Measurements from ENCODE around the gene DYNLT4.
"Not testable (repeated sequence)": the region's sequence is repeated elsewhere in the genome, so short reads cannot be mapped to it uniquely, and the experiment has no call there.

Gene DYNLT4

GRCh38 chr1:44828841-44829440 lies 21.8 kb upstream of the DYNLT4 start:
- DNase-seq (ENCODE audit: low read depth in 2 of 2): no peak

- DNase-seq (ENCODE audit: low read depth in 2 of 2): no peak
Observed at GRCh38 chr1:44828003-44828651, 21.0 kb upstream of the DYNLT4 start.

GRCh38 chr1:44827197-44828002 lies 20.2 kb upstream of the DYNLT4 start:
- DNase-seq (ENCODE audit: low read depth in 2 of 2): no peak

- no peak for DNase-seq (ENCODE audit: low read depth in 2 of 2)
Observed at GRCh38 chr1:44826375-44827196, 19.4 kb upstream of the DYNLT4 start.

GRCh38 chr1:44824392-44824791 lies 17.2 kb upstream of the DYNLT4 start:
- DNase-seq (ENCODE audit: low read depth in 2 of 2): not testable (repeated sequence)

- no peak for DNase-seq (ENCODE audit: low read depth in 2 of 2)
Observed at GRCh38 chr1:44822981-44823451, 15.9 kb upstream of the DYNLT4 start.

GRCh38 chr1:44822131-44822701 lies 15.1 kb upstream of the DYNLT4 start:
- DNase-seq (ENCODE audit: low read depth in 2 of 2): no peak

- DNase-seq (ENCODE audit: low read depth in 2 of 2): no peak
Observed at GRCh38 chr1:44821240-44821715, 14.1 kb upstream of the DYNLT4 start.

- DNase-seq (ENCODE audit: low read depth in 2 of 2): no peak
Observed at GRCh38 chr1:44820328-44821239, 13.4 kb upstream of the DYNLT4 start.

- DNase-seq (ENCODE audit: low read depth in 2 of 2): peak in 1 of 2 donors; percentile 64
Observed at GRCh38 chr1:44819608-44820327, 12.6 kb upstream of the DYNLT4 start.

GRCh38 chr1:44819196-44819607 lies 12.1 kb upstream of the DYNLT4 start:
- DNase-seq (ENCODE audit: low read depth in 2 of 2): no peak

GRCh38 chr1:44817771-44818495 lies 10.8 kb upstream of the DYNLT4 start:
- no peak for DNase-seq (ENCODE audit: low read depth in 2 of 2)

- DNase-seq (ENCODE audit: low read depth in 2 of 2): no peak
Observed at GRCh38 chr1:44817307-44817706, 10.2 kb upstream of the DYNLT4 start.

GRCh38 chr1:44815926-44816325 lies 8.8 kb upstream of the DYNLT4 start:
- not testable (repeated sequence) for DNase-seq (ENCODE audit: low read depth in 2 of 2)

GRCh38 chr1:44812822-44813543 lies 5.8 kb upstream of the DYNLT4 start:
- no peak for DNase-seq (ENCODE audit: low read depth in 2 of 2)

- DNase-seq (ENCODE audit: low read depth in 2 of 2): no peak
Observed at GRCh38 chr1:44811234-44811633, 4.1 kb upstream of the DYNLT4 start.

- DNase-seq (ENCODE audit: low read depth in 2 of 2): not testable (repeated sequence)
Observed at GRCh38 chr1:44810762-44811105, 3.6 kb upstream of the DYNLT4 start.

- DNase-seq (ENCODE audit: low read depth in 2 of 2): no peak
Observed at GRCh38 chr1:44810101-44810761, 3.1 kb upstream of the DYNLT4 start.
